Brain microvascular endothelial cell (primary cell): ENCODE results near the gene DPYSL3.
A peak's percentile ranks its signal among the peaks of the same experiment; 100 is the strongest.

Experiments used
- DNase-seq: peaks from one replicate; pipeline ENCODE4 v3.0.0-alpha.2; 2020
- H3K27ac ChIP-seq: fragments of 250-450 bp; sonication (Bioruptor Pico); 2 replicates; pipeline ENCODE4 v1.5.1; 2020; ENCODE audit warnings: mild to moderate bottlenecking, moderate library complexity
- H3K27me3 ChIP-seq: fragments of 250-450 bp; sonication (Bioruptor Pico); replicated peaks from 2 replicates; pipeline ENCODE4 v1.5.1; 2020; ENCODE audit warnings: mild to moderate bottlenecking
- H3K36me3 ChIP-seq: fragments of 250-450 bp; sonication (Bioruptor Pico); replicated peaks from 2 replicates; pipeline ENCODE4 v1.5.1; 2020; ENCODE audit warnings: mild to moderate bottlenecking
- H3K4me3 ChIP-seq: 2 replicates; pipeline ENCODE4 v1.5.1; 2011; ENCODE audit warnings: low read depth, mild to moderate bottlenecking, control low read depth, low read length, moderate library complexity
- in situ Hi-C: cut with HindIII; loops from 2 replicates; pipeline ENCODE4 v1.10.0; 2017; ENCODE audit warnings: low sequenced_read_pairs, low pct_ligation_motif_present
- TF ChIP-seq, protein P1 (sequence below): IDR thresholded peaks from 2 replicates; pipeline ENCODE4 v1.5.1; 2011; ENCODE audit warnings: low read depth, mild to moderate bottlenecking, moderate library complexity, low read length, control low read depth, inconsistent platforms; ENCODE audit errors: missing control alignments

The DPYSL3 gene

DNA sequence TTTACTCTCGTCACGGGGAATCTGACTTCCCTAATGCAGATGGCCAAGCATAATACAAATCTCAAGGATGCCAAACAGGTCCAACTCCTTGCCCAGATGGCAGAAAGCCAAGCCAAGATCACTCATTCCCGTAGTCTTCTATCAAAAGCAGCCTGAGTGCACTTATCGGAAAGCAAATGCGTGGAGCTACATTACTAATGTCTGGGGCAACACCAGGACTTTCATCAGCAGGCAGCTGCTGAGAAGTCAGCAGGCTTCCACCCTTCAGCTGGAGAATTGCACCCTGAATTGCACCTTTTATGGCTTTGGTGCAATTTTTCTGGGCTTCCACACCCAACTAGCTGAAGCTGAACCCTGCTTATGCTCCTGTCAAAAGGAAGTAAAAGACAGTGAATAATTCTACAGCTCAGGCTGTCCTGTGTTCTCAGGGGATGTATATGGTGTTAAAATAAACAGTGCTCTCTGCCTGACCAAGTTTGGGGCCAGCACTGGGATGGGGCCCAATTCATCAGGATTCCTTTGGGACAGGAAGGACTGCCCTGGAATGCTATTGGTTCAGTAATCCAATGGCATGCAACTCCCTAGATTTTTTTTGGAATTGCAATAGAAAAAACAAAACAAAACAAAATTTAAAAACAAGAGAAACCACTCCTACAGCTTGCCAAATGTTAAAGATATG lies 92.6 kb downstream of the DPYSL3 start:
- no peaks in the 10 kb centered on the region for H3K27me3 ChIP-seq
- H3K36me3 ChIP-seq = no peaks in the 10 kb centered on the region
- TF ChIP-seq, protein P1, sequence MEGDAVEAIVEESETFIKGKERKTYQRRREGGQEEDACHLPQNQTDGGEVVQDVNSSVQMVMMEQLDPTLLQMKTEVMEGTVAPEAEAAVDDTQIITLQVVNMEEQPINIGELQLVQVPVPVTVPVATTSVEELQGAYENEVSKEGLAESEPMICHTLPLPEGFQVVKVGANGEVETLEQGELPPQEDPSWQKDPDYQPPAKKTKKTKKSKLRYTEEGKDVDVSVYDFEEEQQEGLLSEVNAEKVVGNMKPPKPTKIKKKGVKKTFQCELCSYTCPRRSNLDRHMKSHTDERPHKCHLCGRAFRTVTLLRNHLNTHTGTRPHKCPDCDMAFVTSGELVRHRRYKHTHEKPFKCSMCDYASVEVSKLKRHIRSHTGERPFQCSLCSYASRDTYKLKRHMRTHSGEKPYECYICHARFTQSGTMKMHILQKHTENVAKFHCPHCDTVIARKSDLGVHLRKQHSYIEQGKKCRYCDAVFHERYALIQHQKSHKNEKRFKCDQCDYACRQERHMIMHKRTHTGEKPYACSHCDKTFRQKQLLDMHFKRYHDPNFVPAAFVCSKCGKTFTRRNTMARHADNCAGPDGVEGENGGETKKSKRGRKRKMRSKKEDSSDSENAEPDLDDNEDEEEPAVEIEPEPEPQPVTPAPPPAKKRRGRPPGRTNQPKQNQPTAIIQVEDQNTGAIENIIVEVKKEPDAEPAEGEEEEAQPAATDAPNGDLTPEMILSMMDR = no peak
- no peak overlapping the region for H3K4me3 ChIP-seq
- in situ Hi-C loops = no loop called here
- DNase-seq = peak; percentile 28
- no peak overlapping the region for H3K27ac ChIP-seq

DNA sequence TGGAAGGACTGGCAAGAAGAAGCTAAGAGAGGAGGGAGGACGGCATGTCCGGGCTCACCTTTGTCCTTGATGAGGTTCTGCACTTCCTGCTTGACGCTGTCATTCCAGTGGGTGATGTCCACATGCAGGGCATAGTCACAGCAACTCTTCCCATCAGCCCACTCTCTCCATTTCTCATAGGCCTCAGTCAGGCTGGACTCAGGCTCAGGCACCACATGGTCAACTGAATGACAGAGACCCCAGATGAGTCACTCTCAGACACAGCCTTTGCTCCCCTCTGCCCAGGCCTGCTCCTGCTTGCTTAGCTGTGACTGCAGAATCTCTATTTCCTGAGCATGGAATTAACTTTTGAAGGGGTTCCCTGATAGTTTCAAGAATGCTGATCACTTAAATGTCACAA lies 94.2 kb downstream of the DPYSL3 start:
- Histone ChIP-seq H3K36me3 (no peaks in the 10 kb centered on the region), H3K4me3 (no peak overlapping the region), H3K27ac (no peak overlapping the region), H3K27me3 (no peaks in the 10 kb centered on the region)
- in situ Hi-C loops = no loop called here
- TF ChIP-seq, protein P1 = no peak
- no peak for DNase-seq

DNA sequence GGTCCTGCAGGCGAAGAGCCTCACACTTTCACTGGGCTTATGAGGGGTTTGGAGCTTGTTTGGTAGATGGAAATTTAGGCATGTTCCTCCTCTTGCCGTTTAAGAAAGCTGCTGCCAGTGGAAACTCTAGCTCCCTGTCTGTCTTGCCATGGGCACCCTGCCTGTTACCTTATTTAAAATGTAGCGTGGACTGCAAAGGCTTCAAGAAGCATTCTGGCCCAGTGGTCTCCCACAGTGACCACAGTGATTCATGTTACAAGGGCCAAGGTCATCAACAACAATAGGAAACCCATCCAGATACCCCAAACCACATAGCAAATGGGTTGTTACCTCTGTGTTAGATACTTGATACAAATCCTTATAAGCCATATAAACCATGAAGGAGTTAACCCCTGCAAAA lies 96.6 kb downstream of the DPYSL3 start:
- in situ Hi-C loops = no loop called here
- Histone ChIP-seq H3K27ac (no peak overlapping the region), H3K36me3 (no peaks in the 10 kb centered on the region), H3K4me3 (no peak overlapping the region), H3K27me3 (no peaks in the 10 kb centered on the region)
- DNase-seq = no peak
- TF ChIP-seq, protein P1 = no peak

DNA sequence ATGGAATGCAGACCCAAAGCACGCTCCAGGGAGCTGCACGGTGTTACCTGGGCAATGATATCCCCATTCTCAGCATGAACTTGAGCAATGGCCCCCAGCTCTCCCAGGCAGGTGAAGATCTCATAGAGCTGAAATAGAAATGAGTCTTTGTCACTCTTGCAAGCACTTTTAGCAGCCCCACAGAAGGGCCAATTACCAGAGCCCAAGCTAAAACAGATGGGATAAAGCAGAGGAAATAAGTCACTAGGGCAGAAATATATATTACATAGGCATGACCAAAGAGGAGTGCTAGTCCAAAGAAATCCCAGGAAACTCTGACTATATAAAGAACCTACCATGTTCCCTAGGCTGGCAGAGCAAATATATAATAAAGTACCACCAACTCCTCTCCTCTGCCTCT lies 97.3 kb downstream of the DPYSL3 start:
- in situ Hi-C loops = no loop called here
- H3K36me3 ChIP-seq = no peaks in the 10 kb centered on the region
- DNase-seq = no peak
- TF ChIP-seq, protein P1 = no peak
- H3K27me3 ChIP-seq = no peaks in the 10 kb centered on the region
- H3K27ac ChIP-seq = no peak overlapping the region
- no peak overlapping the region for H3K4me3 ChIP-seq

DNA sequence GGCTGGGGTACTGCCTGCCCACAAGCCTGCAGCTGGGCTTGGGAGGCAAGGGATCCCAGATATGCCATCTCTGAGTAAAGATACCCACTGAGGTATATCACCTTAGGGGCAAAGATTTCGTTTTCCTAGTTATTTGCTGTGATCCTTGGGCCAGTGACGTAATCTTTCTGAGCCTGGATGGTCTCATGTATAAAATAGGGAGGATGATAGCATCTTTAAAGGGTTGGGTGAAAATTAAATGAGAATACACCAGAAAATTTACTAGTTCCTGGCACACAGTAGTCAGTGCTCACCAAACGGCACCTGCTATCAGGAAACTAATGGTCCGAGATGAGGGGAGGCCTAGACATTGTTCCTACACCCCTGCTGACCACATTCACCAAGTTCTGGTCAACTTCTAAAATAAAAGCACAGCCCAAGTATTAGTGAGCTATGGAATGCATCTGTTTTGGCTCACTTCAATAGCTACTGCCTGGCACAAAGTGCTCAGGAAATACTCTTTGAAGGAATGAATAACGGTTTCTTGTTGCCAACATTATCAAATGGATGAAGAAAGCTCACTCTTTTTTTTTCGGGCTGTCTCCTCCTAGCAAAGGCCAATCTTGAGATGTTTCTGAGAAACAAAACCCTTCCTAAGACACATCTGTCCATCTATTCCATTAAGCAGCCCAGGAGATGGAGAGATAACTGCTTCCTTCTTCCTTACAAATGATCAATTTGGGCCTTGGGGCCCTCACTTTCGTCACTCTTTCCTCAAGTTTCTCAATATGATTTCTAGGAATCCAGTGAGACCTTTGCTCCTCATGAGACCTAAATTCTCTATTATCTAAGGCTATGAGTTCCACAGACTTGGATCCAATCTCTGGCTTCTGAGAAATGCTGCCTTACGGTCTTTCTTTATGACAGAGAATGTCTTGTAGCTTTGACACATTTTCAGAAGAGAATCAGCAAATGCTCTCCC lies 98.2 kb downstream of the DPYSL3 start:
- in situ Hi-C loops = no loop called here
- no peak for DNase-seq
- H3K36me3 ChIP-seq = no peaks in the 10 kb centered on the region
- TF ChIP-seq, protein P1 = no peak
- H3K27me3 ChIP-seq = no peaks in the 10 kb centered on the region
- H3K27ac ChIP-seq = no peak overlapping the region
- H3K4me3 ChIP-seq = no peak overlapping the region
